ELR (cell line): Measurements from ENCODE around the gene ARID1B.
A peak's percentile ranks its signal among the peaks of the same experiment; 100 is the strongest.

Experiments
- DNase-seq: peaks from one replicate; pipeline ENCODE4 v3.0.0-alpha.2; 2015; ENCODE audit warnings: low read depth

ARID1B gene

DNA sequence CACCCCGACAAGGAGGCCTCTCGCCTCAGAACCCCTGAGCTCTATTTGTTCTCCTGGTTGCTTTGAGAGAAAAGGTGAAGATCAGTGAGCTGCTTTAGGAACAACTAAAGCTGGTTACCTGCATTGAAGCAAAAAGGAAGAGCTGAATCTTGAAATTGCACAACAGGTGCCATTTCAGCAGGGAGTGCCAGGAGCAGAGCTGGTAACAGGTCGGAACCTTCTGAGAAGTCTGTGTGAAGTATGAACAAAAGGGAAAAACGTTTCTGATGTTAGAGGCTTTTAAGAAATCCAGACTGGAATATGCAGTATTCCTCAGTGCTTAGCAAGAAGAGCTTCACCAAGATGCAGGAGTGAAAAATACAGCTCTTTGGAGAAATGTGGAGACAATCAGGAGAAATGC lies 382.2 kb downstream of the ARID1B start:
- no peak for DNase-seq

- no peak for DNase-seq
Measured at GRCh38 chr6:157161912-157162311, 384.7 kb downstream of the ARID1B start.

DNA sequence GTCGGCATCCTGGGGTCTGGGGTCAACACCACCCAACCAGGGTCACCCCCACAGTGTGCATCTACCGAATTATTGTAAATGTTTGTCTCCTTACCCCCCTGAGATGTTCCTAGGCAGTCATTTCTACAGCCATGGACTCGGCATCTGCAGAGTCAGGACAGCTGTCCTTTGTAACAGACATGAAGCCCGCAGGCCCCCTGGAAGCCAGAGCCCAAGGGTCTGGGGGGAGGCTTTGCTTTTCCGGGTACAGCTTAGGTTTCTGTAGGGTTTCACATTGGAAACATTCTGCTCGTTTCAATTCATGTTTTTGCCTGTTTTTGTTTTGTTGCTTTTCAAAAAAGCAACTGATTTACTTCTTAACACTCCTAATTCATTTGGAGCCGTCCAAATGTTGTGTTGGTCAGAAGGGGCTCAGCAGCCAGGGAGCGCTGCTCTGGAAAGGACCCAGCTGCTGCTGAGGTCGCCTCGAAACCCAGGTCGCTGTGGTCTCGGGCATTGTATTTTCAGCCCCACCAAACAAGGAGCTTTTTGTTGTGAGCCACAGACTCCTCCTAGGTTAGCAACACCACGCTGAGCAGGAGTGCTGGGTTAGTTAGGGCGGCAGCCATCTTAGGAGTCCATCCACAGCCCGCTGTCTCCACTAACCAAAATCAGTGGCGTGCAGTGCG lies 385.7 kb downstream of the ARID1B start:
- no peak for DNase-seq

DNA sequence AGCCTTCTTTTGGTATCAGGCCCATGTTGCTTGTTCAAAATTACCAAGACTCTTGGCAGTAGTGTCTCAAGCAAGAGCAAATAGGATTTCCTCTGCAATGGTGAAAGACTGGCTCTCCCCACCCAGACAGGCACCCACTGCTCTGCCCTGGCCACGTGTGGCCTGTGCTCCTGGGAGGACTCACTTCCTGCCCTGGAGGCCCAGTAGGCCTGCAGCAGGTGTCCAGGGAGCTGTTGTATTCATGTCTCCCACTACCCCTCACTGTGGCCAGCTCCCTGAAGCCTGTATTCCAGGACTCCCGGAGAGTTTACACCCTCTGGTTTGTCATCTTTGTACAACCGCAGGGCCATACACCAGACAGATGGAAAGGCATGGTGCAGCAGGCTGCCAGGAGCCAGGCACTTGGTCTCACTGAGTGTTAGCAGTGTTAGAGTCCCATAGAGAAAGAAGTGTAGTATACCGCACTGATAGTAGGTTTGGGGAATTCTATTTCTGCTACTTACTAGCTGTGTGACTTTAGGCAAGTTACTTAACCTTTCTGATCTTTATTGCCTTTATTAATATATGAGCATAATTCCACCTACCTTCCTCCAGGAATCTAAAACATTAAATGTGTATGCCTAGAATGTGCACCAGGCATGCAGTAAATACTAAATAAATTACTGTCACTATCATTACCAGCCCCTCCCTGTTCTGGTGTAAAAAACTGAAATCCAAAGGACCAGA lies 386.4 kb downstream of the ARID1B start:
- DNase-seq = no peak

- DNase-seq = peak; percentile 33
Measured at GRCh38 chr6:157164972-157165371, 387.8 kb downstream of the ARID1B start.

- no peak for DNase-seq
Measured at GRCh38 chr6:157166784-157167183, 389.6 kb downstream of the ARID1B start.

GRCh38 chr6:157167837-157168236 lies 390.7 kb downstream of the ARID1B start:
- DNase-seq = no peak

DNA sequence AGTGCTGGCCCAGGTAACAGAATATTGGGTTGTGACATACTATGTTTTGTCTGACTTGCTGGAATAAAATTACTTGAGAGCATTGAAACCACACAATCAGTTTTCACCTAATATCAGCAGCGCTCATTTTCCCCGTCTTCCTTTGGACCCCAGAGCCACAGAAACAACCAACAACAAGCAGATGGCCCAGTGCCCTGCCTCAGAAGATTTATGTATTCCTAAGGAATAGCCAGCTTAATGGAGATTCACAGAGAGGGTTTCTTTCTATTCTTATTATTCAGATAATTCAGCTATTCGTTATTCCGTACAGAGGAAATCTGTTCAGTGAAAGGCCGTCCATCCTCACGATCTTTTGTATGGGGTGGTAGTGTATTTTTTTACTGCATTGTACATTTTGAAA lies 391.3 kb downstream of the ARID1B start:
- DNase-seq = no peak

DNA sequence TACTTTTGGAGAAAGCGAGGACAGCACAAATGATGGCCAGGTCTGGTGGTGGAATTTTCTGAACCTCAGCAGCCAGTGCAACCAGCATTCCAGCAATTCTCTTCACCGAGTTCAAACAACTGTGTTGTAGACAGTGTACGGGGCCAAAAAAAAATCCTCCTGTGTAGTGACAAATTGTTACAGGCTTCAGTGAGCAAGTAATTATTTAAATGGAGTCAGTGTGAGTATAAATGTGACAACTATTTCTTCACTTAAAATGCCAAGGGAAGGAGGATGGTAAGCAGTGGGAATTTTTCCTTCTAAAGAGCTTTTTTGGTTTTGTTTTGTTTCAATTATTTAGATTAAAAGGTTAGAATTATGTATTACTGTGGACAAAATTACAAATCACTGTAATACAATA lies 392.0 kb downstream of the ARID1B start:
- no peak for DNase-seq

- DNase-seq = no peak
Measured at GRCh38 chr6:157169656-157170055, 392.5 kb downstream of the ARID1B start.

GRCh38 chr6:157170535-157170934 lies 393.4 kb downstream of the ARID1B start:
- no peak for DNase-seq

- DNase-seq = no peak
Measured at GRCh38 chr6:157171801-157172200, 394.6 kb downstream of the ARID1B start.

GRCh38 chr6:157172231-157172701 lies 395.1 kb downstream of the ARID1B start:
- DNase-seq = no peak

GRCh38 chr6:157172830-157173536 lies 395.8 kb downstream of the ARID1B start:
- no peak for DNase-seq

GRCh38 chr6:157173776-157174175 lies 396.6 kb downstream of the ARID1B start:
- no peak for DNase-seq

DNA sequence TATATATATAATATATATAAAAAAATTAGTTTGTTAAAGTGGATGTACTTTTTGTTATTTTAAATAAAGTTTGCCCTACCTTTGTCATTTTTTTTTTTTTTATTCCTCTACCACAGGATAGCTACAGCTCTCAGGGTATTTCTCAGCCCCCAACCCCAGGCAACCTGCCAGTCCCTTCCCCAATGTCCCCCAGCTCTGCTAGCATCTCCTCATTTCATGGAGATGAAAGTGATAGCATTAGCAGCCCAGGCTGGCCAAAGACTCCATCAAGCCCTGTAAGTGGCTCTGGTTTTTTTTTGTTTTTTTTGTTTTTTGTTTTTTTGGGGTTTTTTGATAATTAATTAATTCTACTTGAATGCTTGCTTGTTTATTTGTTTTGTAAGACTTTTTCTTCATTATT lies 397.6 kb downstream of the ARID1B start:
- no peak for DNase-seq

DNA sequence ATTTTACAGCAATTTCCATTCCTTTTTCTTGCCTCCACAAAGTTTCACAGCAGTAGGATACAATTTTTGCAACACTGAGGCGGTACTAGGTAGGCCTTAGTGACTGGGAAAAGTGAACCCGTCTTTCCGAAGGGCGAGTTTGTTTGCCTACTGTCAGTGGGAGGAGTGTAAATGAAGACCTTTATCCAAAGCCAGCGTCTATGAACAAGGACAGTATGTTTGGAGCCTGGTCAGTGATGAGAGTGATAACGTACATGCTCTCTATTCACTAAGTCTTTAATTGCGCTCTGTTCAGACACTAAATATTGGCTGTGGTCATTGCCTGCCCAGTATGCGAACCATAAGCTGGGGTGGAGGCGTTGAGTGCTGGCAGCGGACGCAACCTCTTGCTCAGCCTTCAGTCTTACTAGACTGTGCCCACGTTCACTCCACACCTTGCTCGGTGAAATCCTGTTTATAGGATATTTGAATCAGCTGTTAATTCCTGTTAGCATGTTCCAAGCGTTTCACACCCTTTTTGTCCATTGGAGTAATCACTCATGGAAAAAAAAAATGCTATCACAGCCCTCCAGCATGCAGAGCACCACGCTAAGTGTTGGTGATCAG lies 400.7 kb downstream of the ARID1B start:
- no peak for DNase-seq

- no peak for DNase-seq
Measured at GRCh38 chr6:157181649-157182048, 404.5 kb downstream of the ARID1B start.

- DNase-seq = no peak
Measured at GRCh38 chr6:157182503-157183264, 405.5 kb downstream of the ARID1B start.

GRCh38 chr6:157184202-157185015 lies 407.2 kb downstream of the ARID1B start:
- peak; percentile 75 for DNase-seq

DNA sequence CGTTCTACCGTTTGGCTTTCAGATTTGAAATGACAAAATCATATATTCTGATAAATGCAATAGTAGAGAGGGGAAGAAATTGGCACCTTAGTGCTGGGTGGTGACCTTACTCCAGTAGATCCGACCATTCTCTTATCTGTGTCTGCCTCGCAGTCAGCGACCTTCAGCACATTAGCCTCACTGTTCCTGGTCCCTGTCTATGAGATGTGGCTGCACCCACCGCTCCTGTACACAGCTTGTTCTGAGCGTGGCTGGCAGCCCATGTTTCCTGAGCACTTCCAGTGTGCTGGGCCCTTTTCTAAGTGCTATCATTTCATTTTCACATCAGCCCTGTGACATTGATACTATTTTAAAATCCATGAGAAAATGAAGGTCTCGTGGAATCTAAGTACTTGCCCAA lies 408.0 kb downstream of the ARID1B start:
- no peak for DNase-seq
